ENCODE measurements around the gene EVI5. TPM values are rescaled to one million over a fixed set of nuclear protein-coding genes. Genes with fewer than 3 reads are reported as not detected.
"Not testable (repeated sequence)": the region's sequence is repeated elsewhere in the genome, so short reads cannot be mapped to it uniquely, and the experiment has no call there.

EVI5 gene
- total RNA-seq, 1 experiment from 2014 or later, result 25.7 TPM

GRCh38 chr1:92721157-92721556 is 63.8 kb downstream of the EVI5 start:
- DNase-seq (ENCODE audit: low read depth, low spot score); in situ Hi-C loops (cut with HindIII; ENCODE audit: low pct_unique_long_range_greater_than_20kb, low sequenced_read_pairs): not testable (repeated sequence)

DNA sequence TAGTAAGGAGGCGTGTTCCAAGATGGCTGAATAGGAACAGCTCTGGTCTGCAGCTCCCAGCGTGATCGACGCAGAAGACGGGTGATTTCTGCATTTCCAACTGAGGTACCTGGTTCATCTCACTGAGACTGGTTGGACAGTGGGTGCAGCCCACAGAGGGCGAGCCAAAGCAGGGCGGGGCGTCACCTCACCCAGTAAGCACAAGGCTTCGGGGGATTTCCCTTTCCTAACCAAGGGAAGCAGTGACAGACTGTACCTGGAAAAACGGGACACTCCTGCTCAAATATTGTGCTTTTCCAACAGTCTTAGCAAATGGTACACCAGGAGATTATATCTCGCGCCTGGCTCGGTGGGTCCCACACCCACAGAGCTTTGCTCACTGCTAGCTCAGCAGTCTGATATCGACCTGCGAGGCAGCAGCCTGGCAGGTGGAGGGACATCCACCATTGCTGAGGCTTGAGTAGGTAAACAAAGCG is 69.4 kb downstream of the EVI5 start:
- DNase-seq (ENCODE audit: low read depth, low spot score); in situ Hi-C loops (cut with HindIII; ENCODE audit: low pct_unique_long_range_greater_than_20kb, low sequenced_read_pairs): not testable (repeated sequence)

- in situ Hi-C loops (cut with HindIII; ENCODE audit: low pct_unique_long_range_greater_than_20kb, low sequenced_read_pairs), result no loop called here
- no peak for DNase-seq (ENCODE audit: low read depth, low spot score)
Observed at GRCh38 chr1:92713939-92714338, 71.0 kb downstream of the EVI5 start.

DNA sequence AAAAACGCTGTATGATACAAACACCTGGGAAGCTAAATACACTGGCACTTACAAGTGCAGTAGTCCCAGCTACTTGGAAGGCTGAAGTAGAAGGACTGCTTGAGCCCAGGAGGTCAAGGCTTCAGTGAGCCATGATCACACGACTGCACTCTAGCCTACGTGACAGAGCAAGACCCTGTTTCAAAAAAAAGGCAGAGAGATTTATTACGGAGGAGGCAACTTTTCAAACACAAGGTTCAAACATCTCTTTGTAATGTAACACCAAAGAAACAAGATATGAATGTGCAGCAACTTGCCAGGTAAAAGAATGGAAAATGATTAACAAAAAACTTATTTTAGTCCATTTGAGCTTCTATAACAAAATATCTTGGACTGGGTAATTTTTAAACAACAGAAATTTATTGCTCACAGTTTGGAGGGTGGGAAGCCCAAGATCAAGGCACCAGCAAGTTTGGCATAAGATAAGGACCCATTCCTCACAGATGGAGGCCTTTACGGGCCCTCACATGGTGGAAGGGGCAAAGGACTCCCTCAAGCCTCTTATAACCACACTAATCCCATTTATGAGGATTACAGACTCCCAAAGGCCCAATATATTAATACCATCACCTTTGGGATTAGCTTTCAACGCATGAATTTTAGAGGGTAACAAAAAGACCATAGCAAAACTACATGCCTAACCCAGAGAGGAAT is 73.3 kb downstream of the EVI5 start:
- in situ Hi-C loops (cut with HindIII; ENCODE audit: low pct_unique_long_range_greater_than_20kb, low sequenced_read_pairs), result no loop called here
- DNase-seq (ENCODE audit: low read depth, low spot score), result peak; percentile 80

DNA sequence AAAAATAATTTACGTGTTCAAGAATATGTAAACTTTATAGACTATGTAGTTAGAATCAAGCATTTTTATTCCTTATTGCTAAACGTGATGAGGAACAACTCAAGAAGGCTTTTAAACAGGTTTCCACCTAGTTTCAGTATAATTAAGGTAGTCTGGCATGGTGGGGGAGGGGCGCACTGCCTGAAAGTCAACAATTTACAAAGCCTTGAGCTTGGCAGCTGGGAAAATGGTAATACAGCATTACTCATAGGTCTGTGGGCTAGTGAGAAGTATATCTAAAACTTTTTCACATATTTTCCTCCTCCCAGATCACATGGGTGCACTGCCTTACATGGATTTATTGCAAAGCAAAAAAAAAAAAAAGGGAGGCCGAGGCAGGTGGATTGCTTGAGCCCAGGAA is 75.2 kb downstream of the EVI5 start:
- in situ Hi-C loops (cut with HindIII; ENCODE audit: low pct_unique_long_range_greater_than_20kb, low sequenced_read_pairs), result no loop called here
- DNase-seq (ENCODE audit: low read depth, low spot score), result no peak

- DNase-seq (ENCODE audit: low read depth, low spot score), result peak; percentile 2
- in situ Hi-C loops (cut with HindIII; ENCODE audit: low pct_unique_long_range_greater_than_20kb, low sequenced_read_pairs), result no loop called here
Observed at GRCh38 chr1:92708368-92708950, 76.4 kb downstream of the EVI5 start.

DNA sequence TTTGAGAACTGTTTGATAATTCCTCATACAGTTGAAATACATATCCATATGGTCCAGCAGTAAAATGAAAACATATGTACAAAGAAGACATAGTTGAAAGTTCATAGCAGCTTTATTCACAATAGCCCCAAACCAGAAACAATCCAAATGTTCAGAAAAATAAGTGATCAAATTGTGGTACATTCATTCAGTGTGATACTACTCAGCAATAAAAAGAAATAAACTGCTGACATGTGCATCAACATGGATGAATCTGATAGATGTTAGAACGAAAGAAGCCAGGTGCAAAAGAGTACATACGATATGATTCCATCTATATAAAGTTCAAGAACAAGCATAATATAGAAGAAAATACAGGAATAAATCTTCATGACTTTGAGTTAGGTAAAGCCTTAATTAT is 77.2 kb downstream of the EVI5 start:
- DNase-seq (ENCODE audit: low read depth, low spot score), result no peak
- in situ Hi-C loops (cut with HindIII; ENCODE audit: low pct_unique_long_range_greater_than_20kb, low sequenced_read_pairs), result no loop called here

DNA sequence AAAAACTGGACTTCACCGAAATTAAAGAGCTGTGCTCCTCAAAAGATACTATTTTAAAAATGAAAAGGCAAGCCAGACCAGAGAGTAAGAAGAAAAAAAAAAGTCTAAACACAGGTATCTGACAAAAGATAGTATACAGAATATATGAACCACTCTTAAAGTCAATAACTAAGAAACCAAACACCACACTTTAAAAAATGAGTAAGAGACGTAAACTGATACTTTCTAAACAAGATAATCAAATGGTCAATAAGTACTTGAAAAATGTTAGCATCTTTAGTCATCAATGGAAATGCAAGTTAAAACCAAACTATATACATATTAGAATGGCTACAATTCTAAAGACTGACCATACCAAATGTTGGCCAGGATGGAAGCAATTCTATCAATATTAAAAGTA is 77.6 kb downstream of the EVI5 start:
- in situ Hi-C loops (cut with HindIII; ENCODE audit: low pct_unique_long_range_greater_than_20kb, low sequenced_read_pairs), result no loop called here
- no peak for DNase-seq (ENCODE audit: low read depth, low spot score)

DNA sequence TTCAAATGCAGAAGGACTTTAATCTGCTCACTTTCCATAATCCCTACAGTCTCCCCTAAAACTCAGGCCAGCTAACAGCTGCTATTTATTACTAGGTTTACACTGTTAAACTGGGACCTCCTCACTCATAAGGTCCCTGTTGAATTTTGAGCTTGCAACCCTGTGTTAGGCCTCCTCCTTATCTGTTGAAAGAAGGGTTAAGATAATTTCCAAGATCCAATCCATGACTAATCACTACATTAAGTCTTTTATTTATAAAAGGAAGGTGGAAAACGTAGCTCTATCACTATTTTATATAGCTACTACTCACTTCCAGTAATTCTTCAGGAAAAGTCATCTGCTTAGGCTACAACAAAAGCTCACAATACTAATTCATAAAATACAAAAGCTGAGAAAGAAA is 79.5 kb downstream of the EVI5 start:
- in situ Hi-C loops (cut with HindIII; ENCODE audit: low pct_unique_long_range_greater_than_20kb, low sequenced_read_pairs), result no loop called here
- no peak for DNase-seq (ENCODE audit: low read depth, low spot score)

GRCh38 chr1:92701147-92701546 is 83.8 kb downstream of the EVI5 start:
- in situ Hi-C loops (cut with HindIII; ENCODE audit: low pct_unique_long_range_greater_than_20kb, low sequenced_read_pairs), result no loop called here
- DNase-seq (ENCODE audit: low read depth, low spot score), result no peak

DNA sequence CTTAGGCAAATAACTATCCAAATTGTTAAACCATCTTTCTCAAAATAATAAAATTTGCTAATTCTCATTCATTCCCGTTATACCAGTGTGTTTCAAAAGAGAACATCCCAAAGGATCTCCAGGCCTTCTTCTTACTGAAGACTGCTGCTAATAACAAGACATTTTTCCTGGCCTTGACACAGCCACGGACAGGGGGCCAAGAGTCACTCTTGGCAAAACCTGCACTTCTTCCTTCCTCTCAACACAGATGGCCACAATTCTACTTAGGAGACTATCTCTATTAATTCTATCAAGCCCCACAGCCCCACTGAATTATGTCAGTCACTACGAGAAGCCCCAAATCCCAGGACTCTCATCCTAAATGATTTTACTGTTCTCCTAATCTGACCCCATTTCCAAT is 86.0 kb downstream of the EVI5 start:
- no peak for DNase-seq (ENCODE audit: low read depth, low spot score)
- in situ Hi-C loops (cut with HindIII; ENCODE audit: low pct_unique_long_range_greater_than_20kb, low sequenced_read_pairs), result no loop called here

GRCh38 chr1:92695104-92695503 is 89.8 kb downstream of the EVI5 start:
- DNase-seq (ENCODE audit: low read depth, low spot score), result no peak
- in situ Hi-C loops (cut with HindIII; ENCODE audit: low pct_unique_long_range_greater_than_20kb, low sequenced_read_pairs), result no loop called here

- no peak for DNase-seq (ENCODE audit: low read depth, low spot score)
- in situ Hi-C loops (cut with HindIII; ENCODE audit: low pct_unique_long_range_greater_than_20kb, low sequenced_read_pairs), result no loop called here
Observed at GRCh38 chr1:92691925-92692324, 93.0 kb downstream of the EVI5 start.

GRCh38 chr1:92690212-92690906 is 94.5 kb downstream of the EVI5 start:
- in situ Hi-C loops (cut with HindIII; ENCODE audit: low pct_unique_long_range_greater_than_20kb, low sequenced_read_pairs), result no loop called here
- DNase-seq (ENCODE audit: low read depth, low spot score), result no peak

- in situ Hi-C loops (cut with HindIII; ENCODE audit: low pct_unique_long_range_greater_than_20kb, low sequenced_read_pairs), result no loop called here
- no peak for DNase-seq (ENCODE audit: low read depth, low spot score)
Observed at GRCh38 chr1:92679980-92680379, 104.9 kb downstream of the EVI5 start.

- in situ Hi-C loops (cut with HindIII; ENCODE audit: low pct_unique_long_range_greater_than_20kb, low sequenced_read_pairs), result no loop called here
Observed at GRCh38 chr1:92663775-92664174, 121.1 kb downstream of the EVI5 start.

DNA sequence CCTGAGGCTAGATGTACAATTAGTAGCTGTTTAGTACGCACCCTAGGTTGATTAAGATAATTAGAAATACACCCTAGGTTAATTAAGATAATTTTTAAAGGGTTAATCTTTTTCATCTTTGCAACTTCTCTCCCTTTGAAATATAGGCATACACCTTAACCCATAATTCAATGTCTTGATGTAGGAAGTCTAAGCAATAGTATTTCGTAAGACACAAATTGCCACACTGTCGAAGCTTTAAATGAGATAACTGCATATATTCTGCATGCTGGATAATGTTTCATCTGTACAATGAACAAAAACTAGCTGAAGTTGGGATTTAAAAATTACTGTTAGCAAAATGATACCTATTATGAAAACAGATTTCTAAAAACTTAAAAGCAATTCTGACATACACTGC is 122.9 kb downstream of the EVI5 start:
- DNase-seq (ENCODE audit: low read depth, low spot score), result no peak
- in situ Hi-C loops (cut with HindIII; ENCODE audit: low pct_unique_long_range_greater_than_20kb, low sequenced_read_pairs), result no loop called here

More at GRCh38 chr1:92663775-92664174, 121.1 kb downstream of the EVI5 start:
- no peak for DNase-seq (ENCODE audit: low read depth, low spot score)

- in situ Hi-C loops (cut with HindIII; ENCODE audit: low pct_unique_long_range_greater_than_20kb, low sequenced_read_pairs), result no loop called here
- no peak for DNase-seq (ENCODE audit: low read depth, low spot score)
Observed at GRCh38 chr1:92657701-92658100, 127.2 kb downstream of the EVI5 start.

Data from SK-MEL-5 (cell line).